ENCODE results near the gene SNCA.

DNA sequence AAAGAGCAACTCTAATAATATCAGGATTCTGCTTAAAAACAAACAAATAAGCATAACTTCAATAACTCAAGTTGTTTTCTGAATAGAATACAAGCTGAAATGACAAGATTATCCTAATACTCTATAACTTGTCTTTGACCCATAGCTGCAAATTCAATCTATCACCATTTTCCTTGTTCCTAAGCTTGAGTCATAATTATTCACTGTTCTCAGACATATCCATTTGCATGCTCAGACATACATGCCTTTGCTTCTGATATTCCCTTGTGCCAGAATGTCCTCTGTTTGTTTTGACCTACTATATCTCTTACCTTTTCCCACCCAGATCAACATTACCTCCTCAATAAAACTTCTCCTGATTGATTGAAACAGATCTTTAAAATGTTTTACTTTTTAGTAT, 109.7 kb downstream of the SNCA start:
- TF ChIP-seq, protein P1, sequence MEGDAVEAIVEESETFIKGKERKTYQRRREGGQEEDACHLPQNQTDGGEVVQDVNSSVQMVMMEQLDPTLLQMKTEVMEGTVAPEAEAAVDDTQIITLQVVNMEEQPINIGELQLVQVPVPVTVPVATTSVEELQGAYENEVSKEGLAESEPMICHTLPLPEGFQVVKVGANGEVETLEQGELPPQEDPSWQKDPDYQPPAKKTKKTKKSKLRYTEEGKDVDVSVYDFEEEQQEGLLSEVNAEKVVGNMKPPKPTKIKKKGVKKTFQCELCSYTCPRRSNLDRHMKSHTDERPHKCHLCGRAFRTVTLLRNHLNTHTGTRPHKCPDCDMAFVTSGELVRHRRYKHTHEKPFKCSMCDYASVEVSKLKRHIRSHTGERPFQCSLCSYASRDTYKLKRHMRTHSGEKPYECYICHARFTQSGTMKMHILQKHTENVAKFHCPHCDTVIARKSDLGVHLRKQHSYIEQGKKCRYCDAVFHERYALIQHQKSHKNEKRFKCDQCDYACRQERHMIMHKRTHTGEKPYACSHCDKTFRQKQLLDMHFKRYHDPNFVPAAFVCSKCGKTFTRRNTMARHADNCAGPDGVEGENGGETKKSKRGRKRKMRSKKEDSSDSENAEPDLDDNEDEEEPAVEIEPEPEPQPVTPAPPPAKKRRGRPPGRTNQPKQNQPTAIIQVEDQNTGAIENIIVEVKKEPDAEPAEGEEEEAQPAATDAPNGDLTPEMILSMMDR (IDR thresholded peaks at IDR 0.05) = no peak
- TF ChIP-seq POLR2A (IDR thresholded peaks at IDR 0.05; ENCODE audit: low read length) (no peak), ZC3H11A (IDR thresholded peaks at IDR 0.05) (no peak), RNF2 (IDR thresholded peaks at IDR 0.05; ENCODE audit: borderline replicate concordance, low read depth) (no peak), RAD21 (conservative IDR thresholded peaks at IDR 0.05 in 1 of 2, IDR thresholded peaks at IDR 0.05 in 1 of 2) (no peak), TP53 (CRISPR knock-in tag; IDR thresholded peaks at IDR 0.05) (no peak), NPAS2 (CRISPR knock-in tag; IDR thresholded peaks at IDR 0.05; ENCODE audit: borderline replicate concordance) (no peak), HOXA7 (CRISPR knock-in tag; IDR thresholded peaks at IDR 0.05) (no peak), MYC (IDR thresholded peaks at IDR 0.05; ENCODE audit: borderline replicate concordance, low read length) (no peak), HDAC2 (IDR thresholded peaks at IDR 0.05) (no peak)
- TF ChIP-seq, protein P2, sequence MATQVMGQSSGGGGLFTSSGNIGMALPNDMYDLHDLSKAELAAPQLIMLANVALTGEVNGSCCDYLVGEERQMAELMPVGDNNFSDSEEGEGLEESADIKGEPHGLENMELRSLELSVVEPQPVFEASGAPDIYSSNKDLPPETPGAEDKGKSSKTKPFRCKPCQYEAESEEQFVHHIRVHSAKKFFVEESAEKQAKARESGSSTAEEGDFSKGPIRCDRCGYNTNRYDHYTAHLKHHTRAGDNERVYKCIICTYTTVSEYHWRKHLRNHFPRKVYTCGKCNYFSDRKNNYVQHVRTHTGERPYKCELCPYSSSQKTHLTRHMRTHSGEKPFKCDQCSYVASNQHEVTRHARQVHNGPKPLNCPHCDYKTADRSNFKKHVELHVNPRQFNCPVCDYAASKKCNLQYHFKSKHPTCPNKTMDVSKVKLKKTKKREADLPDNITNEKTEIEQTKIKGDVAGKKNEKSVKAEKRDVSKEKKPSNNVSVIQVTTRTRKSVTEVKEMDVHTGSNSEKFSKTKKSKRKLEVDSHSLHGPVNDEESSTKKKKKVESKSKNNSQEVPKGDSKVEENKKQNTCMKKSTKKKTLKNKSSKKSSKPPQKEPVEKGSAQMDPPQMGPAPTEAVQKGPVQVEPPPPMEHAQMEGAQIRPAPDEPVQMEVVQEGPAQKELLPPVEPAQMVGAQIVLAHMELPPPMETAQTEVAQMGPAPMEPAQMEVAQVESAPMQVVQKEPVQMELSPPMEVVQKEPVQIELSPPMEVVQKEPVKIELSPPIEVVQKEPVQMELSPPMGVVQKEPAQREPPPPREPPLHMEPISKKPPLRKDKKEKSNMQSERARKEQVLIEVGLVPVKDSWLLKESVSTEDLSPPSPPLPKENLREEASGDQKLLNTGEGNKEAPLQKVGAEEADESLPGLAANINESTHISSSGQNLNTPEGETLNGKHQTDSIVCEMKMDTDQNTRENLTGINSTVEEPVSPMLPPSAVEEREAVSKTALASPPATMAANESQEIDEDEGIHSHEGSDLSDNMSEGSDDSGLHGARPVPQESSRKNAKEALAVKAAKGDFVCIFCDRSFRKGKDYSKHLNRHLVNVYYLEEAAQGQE (IDR thresholded peaks at IDR 0.05) = no peak
- TF ChIP-seq, protein P3, sequence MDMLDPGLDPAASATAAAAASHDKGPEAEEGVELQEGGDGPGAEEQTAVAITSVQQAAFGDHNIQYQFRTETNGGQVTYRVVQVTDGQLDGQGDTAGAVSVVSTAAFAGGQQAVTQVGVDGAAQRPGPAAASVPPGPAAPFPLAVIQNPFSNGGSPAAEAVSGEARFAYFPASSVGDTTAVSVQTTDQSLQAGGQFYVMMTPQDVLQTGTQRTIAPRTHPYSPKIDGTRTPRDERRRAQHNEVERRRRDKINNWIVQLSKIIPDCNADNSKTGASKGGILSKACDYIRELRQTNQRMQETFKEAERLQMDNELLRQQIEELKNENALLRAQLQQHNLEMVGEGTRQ (IDR thresholded peaks at IDR 0.05) = no peak
